Activated CD8-positive, alpha-beta memory T cell treated with anti-CD3 and anti-CD28 coated beads for 36 hours (primary cell): Measurements from ENCODE around the gene HTR2B. TPM values are rescaled to one million over a fixed set of nuclear protein-coding genes. Genes with fewer than 3 reads are reported as not detected.

Experiments
- total RNA-seq, 2 experiments: library from RNA; stranded (reverse); gene quantifications; one replicate each; pipeline ENCODE4 v1.2.3, GENCODE V29; 2021

HTR2B gene
- total RNA-seq, 2 experiments from 2014 or later = not detected

Other genes with a start within 250 kb of the HTR2B start
- gene GPR55, start 199.8 kb downstream of the HTR2B start, total RNA-seq = 1 to 10 TPM; 4.4 to 5.6 TPM
- gene SPATA3, start 128.9 kb downstream of the HTR2B start, total RNA-seq = under 1 TPM; 0.21 to 0.44 TPM
- under 1 TPM; 0.34 to 0.50 TPM for gene C2orf72, start 87.5 kb downstream of the HTR2B start, total RNA-seq
- gene PSMD1, start 68.2 kb downstream of the HTR2B start, total RNA-seq = 100 to 1,000 TPM; 159 to 164 TPM
- gene ARMC9, start 73.6 kb upstream of the HTR2B start, total RNA-seq = 1 to 10 TPM; 5.7 to 7.4 TPM